B cell (primary cell): ENCODE measurements around the gene CALML6. TPM values are rescaled to one million over a fixed set of nuclear protein-coding genes. Genes with fewer than 3 reads are reported as not detected.

Experiments used
- ATAC-seq: fragments of 200-7000 bp; cut with Tn5 transposase; one replicate; pipeline ENCODE4 v1.10.0; 2021; ENCODE audit warnings: low read depth, mild to moderate bottlenecking, moderate number of reproducible peaks, moderate library complexity
- CTCF ChIA-PET: fragments of 350-600 bp; sonication (Branson Sonifier 250); formaldehyde crosslinking; loops from one replicate; lab custom pipeline; 2021; ENCODE audit warnings: antibody characterized with exemption, inconsistent platforms; lab: Charles Lee
- POLR2A ChIA-PET: fragments of 350-600 bp; sonication (Branson Sonifier 250); formaldehyde crosslinking; loops from one replicate; lab custom pipeline; 2021; ENCODE audit warnings: antibody characterized with exemption; lab: Charles Lee
- DNase-seq: peaks from one replicate; pipeline ENCODE4 v3.0.0; 2013
- H2AFZ ChIP-seq: 2 replicates; pipeline ENCODE4 v1.6.1; 2012; ENCODE audit warnings: mild to moderate bottlenecking, low read depth, low read length; ENCODE audit not compliant: insufficient read depth, poor library complexity, severe bottlenecking
- H3K27ac ChIP-seq, 2 donors: 1 replicate in 1 of 2; 2 replicates in 1 of 2; pipeline ENCODE4 v1.5.1; 2012 to 2013; ENCODE audit warnings: low read length in 2 of 2, mild to moderate bottlenecking in 2 of 2, moderate library complexity in 1 of 2
- H3K27me3 ChIP-seq, 4 experiments: fragments of 200-600 bp in 1 of 4; sonication (generic) in 1 of 4; replicated peaks in 1 of 4; 1 replicate in 2 of 4; 2 replicates in 2 of 4; pipeline versions ENCODE4 v1.6.1 to v1.7.0; 2013 to 2016; ENCODE audit warnings: low read length in 3 of 4, mild to moderate bottlenecking in 2 of 4, mixed read lengths in 1 of 4, moderate library complexity in 1 of 4; ENCODE audit not compliant: insufficient read depth in 4 of 4, control insufficient read depth in 3 of 4; ENCODE audit errors: control extremely low read depth in 1 of 4
- H3K36me3 ChIP-seq, 2 experiments: replicated peaks in 1 of 2; 1 replicate in 1 of 2; 2 replicates in 1 of 2; pipeline versions ENCODE4 v1.6.1 to v1.7.1; 2013; ENCODE audit warnings: low read length in 1 of 2; ENCODE audit not compliant: insufficient read depth in 2 of 2, control insufficient read depth in 1 of 2; ENCODE audit errors: control extremely low read depth in 1 of 2, extremely low read depth in 1 of 2
- H3K4me1 ChIP-seq, 2 donors: fragments of 200-600 bp in 1 of 2; sonication (generic) in 1 of 2; 1 replicate in 1 of 2; 2 replicates in 1 of 2; pipeline versions ENCODE4 v1.5.1 to v1.6.1; 2013 to 2017; ENCODE audit warnings: low read length in 2 of 2; ENCODE audit not compliant: control insufficient read depth in 2 of 2, insufficient read depth in 2 of 2
- H3K4me2 ChIP-seq: replicated peaks from 2 replicates; pipeline ENCODE3; 2012; ENCODE audit warnings: mild to moderate bottlenecking, low read depth, low read length; ENCODE audit not compliant: poor library complexity, severe bottlenecking
- H3K4me3 ChIP-seq, 5 experiments: fragments of 200-600 bp in 1 of 5; sonication (generic) in 1 of 5; 1 replicate in 3 of 5; 2 replicates in 2 of 5; pipeline versions ENCODE4 v1.5.1 to v1.7.0; 2011 to 2016; ENCODE audit warnings: low read length in 4 of 5, mild to moderate bottlenecking in 4 of 5, low read depth in 2 of 5, control low read depth in 1 of 5, moderate library complexity in 1 of 5; ENCODE audit not compliant: insufficient read depth in 1 of 5; ENCODE audit errors: control extremely low read depth in 1 of 5, extremely low read depth in 1 of 5
- H3K79me2 ChIP-seq: fragments of 200-600 bp; sonication (generic); one replicate; pipeline ENCODE4 v1.6.0; 2016; ENCODE audit warnings: low read length; ENCODE audit not compliant: control insufficient read depth, insufficient read depth
- H3K9ac ChIP-seq: fragments of 200-600 bp; sonication (generic); 2 replicates; pipeline ENCODE4 v1.6.1; 2017; ENCODE audit warnings: mild to moderate bottlenecking, low read length, moderate library complexity
- H3K9me3 ChIP-seq, 3 donors: one replicate each; pipeline versions ENCODE4 v1.6.1 to v1.7.1; 2013; ENCODE audit warnings: low read length in 2 of 3; ENCODE audit not compliant: control insufficient read depth in 2 of 3, insufficient read depth in 1 of 3; ENCODE audit errors: control extremely low read depth in 1 of 3
- H4K20me1 ChIP-seq: 2 replicates; pipeline ENCODE4 v1.6.0; 2012; ENCODE audit warnings: mild to moderate bottlenecking, low read length; ENCODE audit not compliant: insufficient read depth, control insufficient read depth, poor library complexity, severe bottlenecking
- H3K27ac Mint-ChIP-seq: one replicate; pipeline ENCODE4 v1.8.0; 2021; ENCODE audit warnings: mixed read lengths
- H3K27me3 Mint-ChIP-seq: one replicate; pipeline ENCODE4 v1.8.0; 2021; ENCODE audit warnings: mixed read lengths
- H3K4me1 Mint-ChIP-seq: one replicate; pipeline ENCODE4 v1.8.0; 2021; ENCODE audit warnings: mixed read lengths
- H3K4me3 Mint-ChIP-seq: one replicate; pipeline ENCODE4 v1.8.0; 2021; ENCODE audit warnings: mixed read lengths
- H3K9me3 Mint-ChIP-seq: one replicate; pipeline ENCODE4 v1.8.0; 2022; ENCODE audit warnings: mixed read lengths; ENCODE audit not compliant: insufficient read depth
- EZH2 ChIP-seq: IDR thresholded peaks from 2 replicates; pipeline ENCODE4 v1.6.1; 2012; ENCODE audit warnings: borderline replicate concordance, low read depth, mild to moderate bottlenecking, moderate library complexity, low read length; ENCODE audit not compliant: insufficient read depth, poor library complexity, severe bottlenecking
- WGBS: methylation state at CpG from one replicate; pipeline ENCODE4 v1.1.5; 2013; ENCODE audit warnings: missing lambda C conversion rate; ENCODE audit not compliant: insufficient coverage; 5-methylcytosine and 5-hydroxymethylcytosine counted together
- intact Hi-C: fragments of 100-400 bp; cut with micrococcal nuclease; formaldehyde crosslinking; loops from one replicate; pipeline ENCODE4 v1.10.0; 2022
- polyA plus RNA-seq: library from polyadenylated mRNA; depleted of rRNA; stranded (reverse); fragments of >200 nt; gene quantifications from 2 replicates; pipeline ENCODE4 v1.2.3, GENCODE V29; 2012
- total RNA-seq, 2 donors: library from RNA; stranded (reverse); fragments of 120-200 nt in 1 of 2; gene quantifications; 1 replicate in 1 of 2; 2 replicates in 1 of 2; pipeline versions ENCODE4 v1.2.3 to v1.2.4, GENCODE V29; 2013 to 2022
- TF ChIP-seq, protein P1 (sequence below): fragments of 200-600 bp; IDR thresholded peaks from one replicate; pipeline ENCODE4 v1.8.0; 2022; ENCODE audit warnings: antibody characterized with exemption, mild to moderate bottlenecking

CALML6 gene
- total and polyA plus RNA-seq, 2 donors (not counting 1 experiment from before 2014, with no cell fraction given) = 0.64 to 2.0 TPM

- no peak overlapping the region for H3K27ac ChIP-seq
- peak overlapping the region; percentile 73 for H2AFZ ChIP-seq
- ChIA-PET CTCF (interaction anchor here (1.4 to 1.7 kb wide), 2 partner anchors 8 to 9 kb away, joined by 6 read pairs; no protein-coding TSS in a partner anchor), POLR2A (no interaction called here)
- H3K9me3 ChIP-seq = peaks cover 0 to 8% (median 0%) of the 10 kb centered on the region in 3 donors
- H3K4me1 ChIP-seq = peaks cover 12 to 22% of the 10 kb centered on the region in 2 donors
- peak overlapping the region; percentile 56 for H3K4me3 Mint-ChIP-seq
- H3K4me3 ChIP-seq = peak overlapping the region in 4 of 5 experiments; percentile 37 to 67 (median 60)
- peaks cover 4% of the 10 kb centered on the region for H3K27me3 Mint-ChIP-seq
- H3K27ac Mint-ChIP-seq = no peak overlapping the region
- H3K4me2 ChIP-seq = peak overlapping the region; percentile 96
- TF ChIP-seq, protein P1, sequence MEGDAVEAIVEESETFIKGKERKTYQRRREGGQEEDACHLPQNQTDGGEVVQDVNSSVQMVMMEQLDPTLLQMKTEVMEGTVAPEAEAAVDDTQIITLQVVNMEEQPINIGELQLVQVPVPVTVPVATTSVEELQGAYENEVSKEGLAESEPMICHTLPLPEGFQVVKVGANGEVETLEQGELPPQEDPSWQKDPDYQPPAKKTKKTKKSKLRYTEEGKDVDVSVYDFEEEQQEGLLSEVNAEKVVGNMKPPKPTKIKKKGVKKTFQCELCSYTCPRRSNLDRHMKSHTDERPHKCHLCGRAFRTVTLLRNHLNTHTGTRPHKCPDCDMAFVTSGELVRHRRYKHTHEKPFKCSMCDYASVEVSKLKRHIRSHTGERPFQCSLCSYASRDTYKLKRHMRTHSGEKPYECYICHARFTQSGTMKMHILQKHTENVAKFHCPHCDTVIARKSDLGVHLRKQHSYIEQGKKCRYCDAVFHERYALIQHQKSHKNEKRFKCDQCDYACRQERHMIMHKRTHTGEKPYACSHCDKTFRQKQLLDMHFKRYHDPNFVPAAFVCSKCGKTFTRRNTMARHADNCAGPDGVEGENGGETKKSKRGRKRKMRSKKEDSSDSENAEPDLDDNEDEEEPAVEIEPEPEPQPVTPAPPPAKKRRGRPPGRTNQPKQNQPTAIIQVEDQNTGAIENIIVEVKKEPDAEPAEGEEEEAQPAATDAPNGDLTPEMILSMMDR = no peak
- no peak for TF ChIP-seq EZH2
- ATAC-seq (no peak), DNase-seq (no peak)
- no peaks in the 10 kb centered on the region for H3K9me3 Mint-ChIP-seq
- no peaks in the 10 kb centered on the region for H4K20me1 ChIP-seq
- H3K79me2 ChIP-seq = no peaks in the 10 kb centered on the region
- 52% methylated on average over 46 of the region's 46 CpGs for whole genome bisulfite sequencing
- H3K9ac ChIP-seq = peak overlapping the region; percentile 66
- H3K4me1 Mint-ChIP-seq = peaks cover 4% of the 10 kb centered on the region
- H3K36me3 ChIP-seq = no peaks in the 10 kb centered on the region
- intact Hi-C loops = loop anchor here (5.0 kb wide), 2 partner anchors 214 to 609 kb away; partner anchors contain the start of gene PANK4
- peaks cover 0 to 18% (median 0%) of the 10 kb centered on the region in 4 experiments for H3K27me3 ChIP-seq
These were observed 3.2 kb downstream of the CALML6 start for GRCh38 chr1:1917995-1918900.
